Kidney epithelial cell (primary cell): ENCODE data around the gene MMP8. TPM values are rescaled to one million over a fixed set of nuclear protein-coding genes. Genes with fewer than 3 reads are reported as not detected.

Experiments
- DNase-seq: peaks from one replicate; pipeline ENCODE4 v3.0.0-alpha.2; 2010; ENCODE audit warnings: low read depth
- H3K27me3 ChIP-seq: 2 replicates; pipeline ENCODE4 v1.6.0; 2011; ENCODE audit warnings: low read length; ENCODE audit not compliant: control insufficient read depth, insufficient read depth
- H3K36me3 ChIP-seq: 2 replicates; pipeline ENCODE4 v1.5.1; 2011; ENCODE audit warnings: low read length; ENCODE audit not compliant: control insufficient read depth, insufficient read depth
- H3K4me3 ChIP-seq: 2 replicates; pipeline ENCODE4 v1.5.1; 2011; ENCODE audit warnings: low read depth, mild to moderate bottlenecking, control low read depth, low read length
- CTCF ChIP-seq: IDR thresholded peaks from 2 replicates; pipeline ENCODE4 v1.5.1; 2011; ENCODE audit warnings: mild to moderate bottlenecking, moderate library complexity, low read length, control low read depth, inconsistent platforms; ENCODE audit not compliant: insufficient read depth, poor library complexity, severe bottlenecking
- total RNA-seq: library from RNA; depleted of rRNA; stranded (reverse); fragments of >200 nt; gene quantifications from 2 replicates; pipeline ENCODE4 v1.2.3, GENCODE V29; 2015

The MMP8 gene
- total RNA-seq, 1 donor from 2014 or later = not detected

DNA sequence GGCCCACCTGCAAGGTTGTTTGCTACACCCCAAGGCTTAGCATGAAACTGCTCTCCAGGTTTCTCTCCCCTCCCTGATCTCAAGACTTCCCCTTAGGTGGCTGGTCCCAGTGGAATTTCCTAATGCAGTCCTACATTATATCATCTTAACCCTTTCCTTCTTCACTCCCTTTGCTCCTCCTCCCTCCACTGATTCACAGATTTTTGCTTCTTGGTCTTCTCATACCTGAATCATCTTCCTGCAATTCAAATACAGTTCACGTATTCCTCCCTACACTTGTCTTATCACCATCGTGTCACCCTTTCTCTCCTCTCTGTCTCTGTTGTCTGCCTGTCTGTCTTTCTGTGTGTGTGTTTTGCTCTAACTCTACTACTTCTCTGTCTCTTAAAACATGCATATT is 38.7 kb upstream of the MMP8 start:
- DNase-seq = peak; percentile 29
- no peak for TF ChIP-seq CTCF
- H3K27me3 ChIP-seq = no peaks in the 10 kb centered on the region
- H3K36me3 ChIP-seq = no peaks in the 10 kb centered on the region
- H3K4me3 ChIP-seq = no peak overlapping the region

GRCh38 chr11:102762361-102762767 is 37.6 kb upstream of the MMP8 start:
- Histone ChIP-seq H3K27me3 (no peaks in the 10 kb centered on the region), H3K36me3 (no peaks in the 10 kb centered on the region), H3K4me3 (no peak overlapping the region)
- TF ChIP-seq CTCF = no peak
- DNase-seq = peak; percentile 71

DNA sequence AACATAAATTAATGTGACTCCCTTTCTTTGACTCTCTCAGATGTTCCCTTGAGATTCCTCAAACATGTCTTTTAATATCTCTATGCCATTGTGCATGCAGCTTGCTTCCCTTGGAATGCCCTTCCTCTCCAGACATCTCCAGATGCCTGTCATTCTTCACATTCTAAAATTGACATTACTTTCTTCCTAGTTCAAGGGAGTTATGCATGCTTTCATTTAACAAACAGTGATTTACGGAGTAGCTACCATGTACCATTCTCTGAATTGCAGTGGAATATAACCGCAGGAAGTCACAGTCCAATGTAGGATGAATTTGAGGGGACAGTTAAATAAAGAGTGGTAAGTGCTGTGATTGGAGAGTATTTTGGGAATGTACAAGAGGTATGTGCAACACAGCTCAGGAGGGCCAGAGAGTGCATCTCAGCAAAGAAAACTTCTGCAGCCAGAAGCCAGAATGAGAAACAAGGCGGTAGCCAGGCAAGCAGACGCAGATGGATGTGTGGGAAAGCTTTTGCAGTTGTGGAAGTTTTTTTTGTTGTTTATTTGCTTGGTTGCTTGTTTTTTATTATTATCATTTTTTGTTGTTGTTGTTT is 37.0 kb upstream of the MMP8 start:
- Histone ChIP-seq H3K4me3 (no peak overlapping the region), H3K36me3 (no peaks in the 10 kb centered on the region), H3K27me3 (no peaks in the 10 kb centered on the region)
- TF ChIP-seq CTCF = no peak
- peak; percentile 14 for DNase-seq

GRCh38 chr11:102760344-102761035 is 35.7 kb upstream of the MMP8 start:
- H3K36me3 ChIP-seq = no peaks in the 10 kb centered on the region
- DNase-seq = peak; percentile 86
- H3K27me3 ChIP-seq = no peaks in the 10 kb centered on the region
- H3K4me3 ChIP-seq = no peak overlapping the region
- TF ChIP-seq CTCF = no peak

DNA sequence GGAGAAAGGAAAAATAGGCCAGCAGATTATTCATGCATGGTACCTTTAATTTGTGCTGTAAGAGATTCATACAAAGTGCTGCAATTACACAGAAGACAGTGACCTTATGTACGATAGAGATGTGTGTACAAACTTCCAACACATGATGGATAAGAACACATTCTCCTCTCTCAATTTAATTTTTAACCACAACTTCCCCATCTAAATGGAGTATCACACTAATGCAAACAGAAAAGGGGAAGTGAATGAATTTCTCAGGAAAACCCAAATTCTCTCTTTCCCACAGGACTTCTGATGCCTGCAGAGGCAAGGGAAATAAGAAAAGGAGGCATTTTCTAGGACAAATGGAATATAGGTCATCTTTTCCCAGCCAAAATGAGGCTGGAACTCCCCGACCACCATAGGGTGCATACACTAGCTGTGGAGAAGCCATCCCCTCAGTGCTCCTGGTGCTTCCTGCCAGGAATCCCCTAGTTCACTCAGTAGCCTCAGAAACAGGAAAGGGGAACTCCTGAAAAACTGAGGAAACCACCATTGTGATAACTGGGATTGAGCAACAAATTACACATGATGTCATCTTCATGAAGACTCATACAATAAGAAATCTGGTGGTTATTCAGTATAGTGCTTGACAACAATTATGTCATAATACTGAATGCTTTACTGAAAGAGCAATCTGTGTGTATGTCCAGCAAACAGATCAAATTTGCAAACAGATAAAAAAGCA is 33.2 kb upstream of the MMP8 start:
- no peak for TF ChIP-seq CTCF
- peak; percentile 62 for DNase-seq
- H3K4me3 ChIP-seq = no peak overlapping the region
- H3K36me3 ChIP-seq = no peaks in the 10 kb centered on the region
- no peaks in the 10 kb centered on the region for H3K27me3 ChIP-seq
